Skeletal muscle satellite cell (primary cell): ENCODE results near the gene PKIG.
"Not testable (repeated sequence)": the region's sequence is repeated elsewhere in the genome, so short reads cannot be mapped to it uniquely, and the experiment has no call there.

Experiments
- H3K27me3 ChIP-seq: 2 replicates; pipeline ENCODE4 v1.7.0; 2013; ENCODE audit warnings: low read length; ENCODE audit not compliant: control insufficient read depth, insufficient read depth
- H3K36me3 ChIP-seq: 2 replicates; pipeline ENCODE4 v1.7.0; 2013; ENCODE audit warnings: mild to moderate bottlenecking, control low read depth, low read length; ENCODE audit not compliant: insufficient read depth
- H3K4me1 ChIP-seq: 2 replicates; pipeline ENCODE4 v1.7.0; 2013; ENCODE audit warnings: low read length; ENCODE audit not compliant: control insufficient read depth, insufficient read depth
- H3K4me2 ChIP-seq: 2 replicates; pipeline ENCODE4 v1.7.0; 2013; ENCODE audit warnings: mild to moderate bottlenecking, low read length
- H3K4me3 ChIP-seq: 2 replicates; pipeline ENCODE4 v1.7.0; 2013; ENCODE audit warnings: low read length
- H3K9ac ChIP-seq: 2 replicates; pipeline ENCODE4 v1.7.0; 2013; ENCODE audit warnings: mild to moderate bottlenecking, low read depth, low read length, moderate library complexity
- H3K9me3 ChIP-seq: replicated peaks from 2 replicates; pipeline ENCODE4 v1.7.0; 2013; ENCODE audit warnings: mild to moderate bottlenecking, control low read depth, low read length

The PKIG gene

GRCh38 chr20:44552050-44552449 is 30.3 kb upstream of the PKIG start:
- Histone ChIP-seq H3K4me2 (no peak overlapping the region), H3K4me1 (peaks cover 30% of the 10 kb centered on the region), H3K4me3 (no peak overlapping the region), H3K36me3 (no peaks in the 10 kb centered on the region), H3K9me3 (no peaks in the 10 kb centered on the region), H3K9ac (no peak overlapping the region), H3K27me3 (no peaks in the 10 kb centered on the region)

DNA sequence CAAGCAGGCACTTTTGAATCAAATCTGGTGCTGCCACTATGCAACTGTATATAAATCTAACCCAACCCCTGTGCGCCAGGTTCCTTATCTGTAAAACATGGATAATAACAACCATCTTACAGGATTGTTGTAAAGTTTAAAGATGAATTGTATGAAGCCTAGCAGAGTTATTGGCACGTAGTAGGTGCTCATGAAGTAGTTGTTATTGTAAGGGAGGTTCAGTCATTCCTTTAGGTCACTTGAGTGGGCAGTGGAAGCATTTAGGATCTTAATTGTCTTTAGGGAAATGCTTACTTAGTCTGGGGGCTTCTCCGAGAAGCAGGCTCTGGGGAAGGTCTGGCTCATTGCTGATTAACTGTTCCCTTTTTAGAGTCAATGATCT is 29.8 kb upstream of the PKIG start:
- Histone ChIP-seq H3K9me3 (no peaks in the 10 kb centered on the region), H3K27me3 (no peaks in the 10 kb centered on the region), H3K4me2 (peak overlapping the region; percentile 11), H3K4me3 (no peak overlapping the region), H3K4me1 (peaks cover 30% of the 10 kb centered on the region), H3K36me3 (no peaks in the 10 kb centered on the region), H3K9ac (no peak overlapping the region)

- Histone ChIP-seq H3K9me3 (no peaks in the 10 kb centered on the region), H3K4me2 (peak overlapping the region; percentile 30), H3K9ac (no peak overlapping the region)
These were observed 29.1 kb upstream of the PKIG start for GRCh38 chr20:44552950-44553908.

DNA sequence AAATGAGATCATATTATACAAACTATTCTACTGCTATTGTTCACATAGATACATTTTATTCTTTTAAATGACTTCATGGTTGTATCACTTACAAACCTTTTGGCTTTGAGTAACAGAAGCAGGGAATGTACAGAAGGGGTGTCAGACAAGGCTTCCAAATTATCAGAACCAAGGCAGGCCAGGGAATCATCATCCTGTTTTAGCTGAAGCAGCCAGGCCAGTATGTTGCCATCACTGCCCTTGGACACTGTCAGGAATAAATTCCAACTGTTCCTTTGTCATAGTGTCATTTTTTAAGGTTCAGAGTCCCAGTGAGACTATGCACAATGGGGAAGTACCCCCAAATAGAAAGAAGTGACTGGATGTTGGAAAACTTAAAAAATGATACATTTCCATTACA is 23.1 kb upstream of the PKIG start:
- H3K4me1 ChIP-seq, result no peaks in the 10 kb centered on the region
- H3K4me3 ChIP-seq, result no peak overlapping the region
- no peak overlapping the region for H3K4me2 ChIP-seq
- H3K36me3 ChIP-seq, result no peaks in the 10 kb centered on the region
- no peaks in the 10 kb centered on the region for H3K9me3 ChIP-seq
- no peak overlapping the region for H3K9ac ChIP-seq
- H3K27me3 ChIP-seq, result no peaks in the 10 kb centered on the region

More at GRCh38 chr20:44552950-44553908, 29.1 kb upstream of the PKIG start:
- H3K4me3 ChIP-seq, result no peak overlapping the region
- no peaks in the 10 kb centered on the region for H3K36me3 ChIP-seq
- peaks cover 28% of the 10 kb centered on the region for H3K4me1 ChIP-seq
- no peaks in the 10 kb centered on the region for H3K27me3 ChIP-seq

- H3K36me3 ChIP-seq, result no peaks in the 10 kb centered on the region
- no peak overlapping the region for H3K4me2 ChIP-seq
- H3K9me3 ChIP-seq, result no peaks in the 10 kb centered on the region
- no peaks in the 10 kb centered on the region for H3K4me1 ChIP-seq
- no peaks in the 10 kb centered on the region for H3K27me3 ChIP-seq
- no peak overlapping the region for H3K9ac ChIP-seq
- H3K4me3 ChIP-seq, result no peak overlapping the region
These were observed 22.1 kb upstream of the PKIG start for GRCh38 chr20:44560229-44560628.

DNA sequence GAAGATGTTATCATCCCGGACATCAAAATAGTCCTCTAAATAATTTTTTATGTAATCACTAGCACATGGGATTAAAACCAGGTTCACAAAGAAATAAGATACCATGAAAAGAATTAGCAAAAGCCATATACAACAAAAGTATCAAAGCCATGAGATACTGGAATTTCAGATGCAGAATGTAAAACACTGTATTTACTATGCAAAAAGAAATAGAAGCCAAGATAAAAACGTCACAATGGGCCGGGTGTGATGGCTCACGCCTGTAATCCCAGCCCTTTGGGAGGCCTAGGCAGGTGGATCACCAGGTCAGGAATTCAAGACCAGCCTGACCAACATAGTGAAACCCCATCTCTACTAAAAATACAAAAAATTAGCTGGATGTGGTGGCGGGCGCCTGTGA is 21.6 kb upstream of the PKIG start:
- H3K9ac ChIP-seq, H3K4me1 ChIP-seq, H3K4me3 ChIP-seq, H3K27me3 ChIP-seq, H3K9me3 ChIP-seq, H3K4me2 ChIP-seq, H3K36me3 ChIP-seq: not testable (repeated sequence)

- Histone ChIP-seq H3K9ac (no peak overlapping the region), H3K4me3 (no peak overlapping the region)
These were observed 20.5 kb upstream of the PKIG start for GRCh38 chr20:44561876-44562275.

GRCh38 chr20:44566018-44566417 is 16.4 kb upstream of the PKIG start:
- Histone ChIP-seq H3K4me1 (no peaks in the 10 kb centered on the region), H3K9me3 (no peaks in the 10 kb centered on the region), H3K9ac (no peak overlapping the region), H3K27me3 (no peaks in the 10 kb centered on the region), H3K36me3 (no peaks in the 10 kb centered on the region), H3K4me2 (no peak overlapping the region), H3K4me3 (no peak overlapping the region)

More at GRCh38 chr20:44561876-44562275, 20.5 kb upstream of the PKIG start:
- Histone ChIP-seq H3K36me3 (no peaks in the 10 kb centered on the region), H3K4me1 (no peaks in the 10 kb centered on the region), H3K4me2 (no peak overlapping the region), H3K27me3 (no peaks in the 10 kb centered on the region), H3K9me3 (no peaks in the 10 kb centered on the region)

GRCh38 chr20:44566811-44567210 is 15.6 kb upstream of the PKIG start:
- Histone ChIP-seq H3K27me3 (no peaks in the 10 kb centered on the region), H3K9me3 (no peaks in the 10 kb centered on the region), H3K4me1 (peaks cover 4% of the 10 kb centered on the region), H3K4me3 (no peak overlapping the region), H3K9ac (no peak overlapping the region), H3K36me3 (no peaks in the 10 kb centered on the region), H3K4me2 (no peak overlapping the region)

DNA sequence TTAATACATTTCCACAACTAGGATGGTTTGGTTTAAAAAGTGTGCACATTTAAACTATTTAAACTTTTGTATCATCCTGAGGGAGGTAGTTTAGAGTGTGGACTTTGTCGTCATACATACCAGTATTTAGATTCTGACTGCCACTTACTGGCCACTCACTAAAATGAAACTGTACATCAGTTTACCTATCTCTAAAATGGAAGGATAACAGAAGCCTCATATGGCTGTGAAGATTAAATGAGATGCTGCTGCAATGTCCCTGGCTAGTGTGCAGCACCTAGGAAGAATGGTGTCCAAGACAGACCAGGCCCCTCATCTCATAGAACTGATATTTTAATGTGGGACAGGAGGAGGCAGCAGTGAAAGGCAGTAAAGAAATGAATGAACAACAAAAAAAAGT is 12.0 kb upstream of the PKIG start:
- Histone ChIP-seq H3K9ac (no peak overlapping the region), H3K4me1 (peaks cover 27% of the 10 kb centered on the region), H3K4me2 (no peak overlapping the region), H3K27me3 (no peaks in the 10 kb centered on the region), H3K4me3 (no peak overlapping the region), H3K36me3 (no peaks in the 10 kb centered on the region), H3K9me3 (no peaks in the 10 kb centered on the region)

GRCh38 chr20:44571362-44571988 is 10.9 kb upstream of the PKIG start:
- Histone ChIP-seq H3K4me3 (no peak overlapping the region), H3K4me2 (no peak overlapping the region), H3K9ac (no peak overlapping the region), H3K27me3 (no peaks in the 10 kb centered on the region), H3K4me1 (peaks cover 32% of the 10 kb centered on the region), H3K36me3 (no peaks in the 10 kb centered on the region), H3K9me3 (no peaks in the 10 kb centered on the region)
